A673 (cell line): Measurements from ENCODE around the gene ENPP5. TPM values are rescaled to one million over a fixed set of nuclear protein-coding genes. Genes with fewer than 3 reads are reported as not detected.

Source experiments
- BruUV-seq: library from RNA; stranded (reverse); fragments of 400-500 nt; replicated peaks from 2 replicates; lab custom pipeline; 2021; lab: Mats Ljungman, UMichigan
- CTCF ChIA-PET: fragments of 300-600 bp; sonication (Branson Sonifier 250); formaldehyde crosslinking; loops from one replicate; lab custom pipeline; 2022; ENCODE audit warnings: antibody characterized with exemption; lab: Charles Lee
- POLR2A ChIA-PET: fragments of 300-600 bp; sonication (Branson Sonifier 250); formaldehyde crosslinking; loops from one replicate; lab custom pipeline; 2022; ENCODE audit warnings: antibody characterized with exemption; ENCODE audit not compliant: low non-redundant PET; lab: Charles Lee
- DNase-seq: peaks from one replicate; pipeline ENCODE4 v3.0.0-alpha.2; 2015; ENCODE audit warnings: low spot score
- H3K27ac ChIP-seq: fragments of 200-600 bp; sonication (generic); 2 replicates; pipeline ENCODE4 v1.5.1; 2016; ENCODE audit warnings: mixed run types, low read depth, mild to moderate bottlenecking, mixed read lengths, antibody characterized with exemption, low read length; ENCODE audit not compliant: poor library complexity, severe bottlenecking
- H3K27me3 ChIP-seq: fragments of 200-600 bp; sonication (generic); replicated peaks from 2 replicates; pipeline ENCODE4 v1.6.1; 2017; ENCODE audit warnings: mixed run types, low read depth, mild to moderate bottlenecking, mixed read lengths, antibody characterized with exemption, low read length; ENCODE audit not compliant: insufficient read depth, poor library complexity
- H3K36me3 ChIP-seq: fragments of 200-600 bp; sonication (generic); 2 replicates; pipeline ENCODE4 v1.6.1; 2016; ENCODE audit warnings: mixed run types, mild to moderate bottlenecking, mixed read lengths, antibody characterized with exemption, low read length; ENCODE audit not compliant: insufficient read depth, poor library complexity, severe bottlenecking
- H3K4me1 ChIP-seq: fragments of 200-600 bp; sonication (generic); 2 replicates; pipeline ENCODE4 v1.6.1; 2017; ENCODE audit warnings: mixed run types, mild to moderate bottlenecking, mixed read lengths, antibody characterized with exemption, low read length; ENCODE audit not compliant: insufficient read depth, poor library complexity, severe bottlenecking
- H3K4me3 ChIP-seq: fragments of 200-600 bp; sonication (generic); 2 replicates; pipeline ENCODE4 v1.5.1; 2016; ENCODE audit warnings: low read depth, mixed run types, mild to moderate bottlenecking, mixed read lengths, low read length; ENCODE audit not compliant: poor library complexity, severe bottlenecking
- H3K9me3 ChIP-seq: fragments of 200-600 bp; sonication (generic); 2 replicates; pipeline ENCODE4 v1.6.1; 2016; ENCODE audit warnings: mixed run types, low read depth, mild to moderate bottlenecking, mixed read lengths, antibody characterized with exemption, low read length; ENCODE audit not compliant: poor library complexity, severe bottlenecking
- CTCF ChIP-seq: fragments of 300-800, 200-600 bp; sonication (generic); conservative IDR thresholded peaks from 2 replicates; pipeline ENCODE4 v1.5.1; 2017; ENCODE audit warnings: low read depth, mild to moderate bottlenecking, antibody characterized with exemption, low read length, moderate library complexity, mixed read lengths
- EZH2 ChIP-seq: fragments of 200-600 bp; sonication (generic); IDR thresholded peaks from 2 replicates; pipeline ENCODE4 v1.6.1; 2017; ENCODE audit warnings: borderline replicate concordance, low read depth, mild to moderate bottlenecking, mixed read lengths, antibody characterized with exemption, low read length; ENCODE audit not compliant: poor library complexity, severe bottlenecking
- intact Hi-C: fragments of 100-400 bp; cut with micrococcal nuclease; formaldehyde crosslinking; loops from one replicate; pipeline ENCODE4 v1.10.0; 2022; ENCODE audit not compliant: unreplicated experiment
- total RNA-seq: library from RNA; stranded (reverse); gene quantifications from 2 replicates; pipeline ENCODE4 v1.2.3, GENCODE V29; 2021

ENPP5 gene
- total RNA-seq, 1 experiment from 2014 or later: not detected

GRCh38 chr6:46208303-46208702 is 37.5 kb upstream of the ENPP5 start:
- intact Hi-C loops: no loop called here

GRCh38 chr6:46207174-46207573 is 36.4 kb upstream of the ENPP5 start:
- POLR2A ChIA-PET: no interaction called here
- intact Hi-C loops: no loop called here
- BruUV-seq: no TSS peak

More at GRCh38 chr6:46208303-46208702, 37.5 kb upstream of the ENPP5 start:
- ChIA-PET CTCF (no interaction called here), POLR2A (no interaction called here)
- BruUV-seq: no TSS peak
- DNase-seq: no peak
- Histone ChIP-seq H3K27me3 (peaks cover 4% of the 10 kb centered on the region), H3K36me3 (no peaks in the 10 kb centered on the region), H3K27ac (no peak overlapping the region), H3K4me3 (no peak overlapping the region), H3K4me1 (no peaks in the 10 kb centered on the region), H3K9me3 (no peaks in the 10 kb centered on the region)
- TF ChIP-seq EZH2 (no peak), CTCF (no peak)

GRCh38 chr6:46204880-46205650 is 34.3 kb upstream of the ENPP5 start:
- ChIA-PET POLR2A (no interaction called here), CTCF (no interaction called here)
- intact Hi-C loops: no loop called here
- TF ChIP-seq CTCF: no peak
- TF ChIP-seq EZH2: no peak
- Histone ChIP-seq H3K4me1 (no peaks in the 10 kb centered on the region), H3K27me3 (peaks cover 14% of the 10 kb centered on the region), H3K9me3 (no peaks in the 10 kb centered on the region), H3K36me3 (no peaks in the 10 kb centered on the region), H3K27ac (no peak overlapping the region), H3K4me3 (no peak overlapping the region)
- no TSS peak for BruUV-seq
- DNase-seq: no peak

More at GRCh38 chr6:46207174-46207573, 36.4 kb upstream of the ENPP5 start:
- H3K27ac ChIP-seq: no peak overlapping the region
- H3K27me3 ChIP-seq: peaks cover 4% of the 10 kb centered on the region
- no peak for TF ChIP-seq EZH2
- no peak for TF ChIP-seq CTCF
- H3K4me1 ChIP-seq: no peaks in the 10 kb centered on the region
- no peaks in the 10 kb centered on the region for H3K36me3 ChIP-seq
- CTCF ChIA-PET: no interaction called here
- no peak for DNase-seq
- H3K9me3 ChIP-seq: no peaks in the 10 kb centered on the region
- H3K4me3 ChIP-seq: no peak overlapping the region
